ENCODE measurements around the gene RGMA. TPM values are rescaled to one million over a fixed set of nuclear protein-coding genes. Genes with fewer than 3 reads are reported as not detected.

Gene RGMA
- total and polyA plus RNA-seq, 2 of the 8 experiments (the other 6 are each of a cell fraction or from before 2014, with no cell fraction given), result 19.9 to 39.8 TPM

- Histone ChIP-seq H4K5ac (ENCODE audit: insufficient read length, low read depth, low read length) (peak overlapping the region; percentile 59), H3K27me3 (replicated peaks in 1 of 4; ENCODE audit: control insufficient read depth in 3 of 4, extremely low read depth in 1 of 4, insufficient read depth in 3 of 4, low read length in 3 of 4) (peaks cover 0 to 8% (median 7%) of the 10 kb centered on the region in 4 experiments; a peak in 5 of 7 replicates), H3K18ac (ENCODE audit: extremely low read depth, low read length) (peak overlapping the region; percentile 62), H3K9ac (replicated peaks in 1 of 4; ENCODE audit: extremely low read depth in 1 of 4, low read depth in 3 of 4, low read length in 3 of 4) (peak overlapping the region in 3 of 4 experiments; percentile 49 to 78 (median 49); a peak in 6 of 7 replicates), H2BK5ac (ENCODE audit: low read depth, low read length) (no peak overlapping the region; the same call in 1 of the 2 replicates), H3K14ac (ENCODE audit: insufficient read length) (no peak overlapping the region), H2BK15ac (ENCODE audit: low read length) (0 out of 2 replicates have a peak overlapping the region, but pooled peaks have one; percentile 31), H3K23ac (ENCODE audit: insufficient read length) (no peak overlapping the region), H3K23me2 (ENCODE audit: low read depth, low read length) (peaks cover 9% of the 10 kb centered on the region; the same call in 1 of the 2 replicates), H3K4me3 (ENCODE audit: extremely low read depth in 1 of 4, insufficient read depth in 2 of 4, low read depth in 3 of 4, low read length in 4 of 4) (peak overlapping the region; percentile 66 to 94 (median 88)), H3K4me1 (replicated peaks in 1 of 4; ENCODE audit: control insufficient read depth in 3 of 4, insufficient read depth in 4 of 4, low read length in 3 of 4) (peaks cover 8 to 40% (median 26%) of the 10 kb centered on the region in 4 experiments; a peak in 6 of 7 replicates), H3K27ac (ENCODE audit: low read depth, low read length) (no peak overlapping the region), H3K4me2 (ENCODE audit: insufficient read depth in 1 of 2, low read depth in 2 of 2, low read length in 2 of 2) (peak overlapping the region; percentile 78 to 79), H4K91ac (replicated peaks; ENCODE audit: insufficient read length, low read length) (no peak overlapping the region), H2AK5ac (ENCODE audit: low read depth, low read length) (no peak overlapping the region), H3K79me2 (ENCODE audit: control insufficient read depth in 1 of 2, insufficient read depth in 2 of 2, low read length in 2 of 2) (peaks cover 20 to 72% of the 10 kb centered on the region in 2 experiments), H2BK120ac (replicated peaks; ENCODE audit: low read depth, low read length) (no peak overlapping the region), H4K20me1 (replicated peaks in 1 of 2; ENCODE audit: control insufficient read depth in 1 of 2, insufficient read depth in 2 of 2, low read length in 2 of 2) (peaks cover 33 to 34% of the 10 kb centered on the region in 2 experiments), H2BK12ac (ENCODE audit: low read depth, low read length) (peak overlapping the region; percentile 50; the same call in 1 of the 2 replicates), H2BK20ac (ENCODE audit: low read length) (0 out of 2 replicates have a peak overlapping the region, but pooled peaks have one; percentile 7), H3K4ac (replicated peaks; ENCODE audit: insufficient read length, low read depth, low read length) (no peak overlapping the region), H2AFZ (ENCODE audit: low read length) (no peak overlapping the region), H4K8ac (ENCODE audit: extremely low read depth, insufficient read depth, low read length) (peak overlapping the region; percentile 86; the same call in 1 of the 2 replicates), H3K56ac (replicated peaks; ENCODE audit: insufficient read length, low read depth, low read length) (no peak overlapping the region), H3K79me1 (ENCODE audit: low read depth, low read length) (peaks cover 16% of the 10 kb centered on the region), H3K36me3 (ENCODE audit: control insufficient read depth in 2 of 4, insufficient read depth in 4 of 4, low read length in 3 of 4) (peaks cover 0 to 22% (median under 1%) of the 10 kb centered on the region in 4 experiments; a peak in 3 of 8 replicates), H3K9me3 (ENCODE audit: insufficient read depth in 2 of 2, low read depth in 1 of 2, low read length in 1 of 2) (no peaks in the 10 kb centered on the region)
- 3% methylated on average over 22 of the region's 22 CpGs; no CpG with 5 or more reads in 1 of the 2 experiments for WGBS, 2 experiments (ENCODE audit: extremely low coverage in 1 of 2, insufficient coverage in 1 of 2, insufficient read length in 1 of 2, insufficient replicate concordance in 2 of 2, low coverage in 1 of 2, low lambda C conversion rate in 2 of 2, missing lambda C conversion rate in 1 of 2)
- ChIA-PET CTCF (ENCODE audit: partially characterized antibody) (interaction anchor here (1.0 to 7.4 kb wide), 11 partner anchors 13 to 1049 kb away, joined by 3 to 56 read pairs (median 4); partner anchors contain the start of gene RGMA), POLR2A (ENCODE audit: partially characterized antibody) (interaction anchor here (0.5 to 7.8 kb wide), 8 partner anchors 10 to 109 kb away, joined by 3 to 62 read pairs (median 4); no protein-coding TSS in a partner anchor)
- TF ChIP-seq TAF7 (optimal IDR thresholded peaks at IDR 0.05; ENCODE audit: borderline replicate concordance, low read depth, low read length) (peak; percentile 54), SP1 (IDR thresholded peaks at IDR 0.05; ENCODE audit: low read depth, low read length) (no peak), POLR2A (IDR thresholded peaks at IDR 0.05; ENCODE audit: control extremely low read depth in 1 of 2, low read depth in 2 of 2, low read length in 2 of 2) (peak in 1 of 2 experiments; percentile 51; a peak in 1 of 3 replicates), RBBP5 (IDR thresholded peaks at IDR 0.05; ENCODE audit: borderline replicate concordance, low read depth, low read length) (no peak)
- FAIRE-seq (no peak), DNase-seq (ENCODE audit: low read depth in 1 of 2, low spot score in 2 of 2) (no peak)
Measured at GRCh38 chr15:93071469-93071936, 17.5 kb downstream of the RGMA start.

All from H1 (cell line).